H9 (cell line): ENCODE measurements around the gene NUP98. TPM values are rescaled to one million over a fixed set of nuclear protein-coding genes. Genes with fewer than 3 reads are reported as not detected.

ENCODE experiments used
- DNase-seq: peaks from one replicate; pipeline ENCODE4 v3.0.0-alpha.2; 2017
- H2AFZ ChIP-seq: one replicate; pipeline ENCODE4 v1.6.1; 2013; ENCODE audit warnings: mild to moderate bottlenecking, low read length, control low read depth, moderate library complexity
- H2AK5ac ChIP-seq: 2 replicates; pipeline ENCODE4 v1.6.1; 2013; ENCODE audit warnings: low read length, control low read depth, mixed read lengths; ENCODE audit not compliant: insufficient read length
- H2BK120ac ChIP-seq: one replicate; pipeline ENCODE4 v1.6.1; 2013; ENCODE audit warnings: low read depth, mild to moderate bottlenecking, low read length, control low read depth, inconsistent platforms; ENCODE audit not compliant: poor library complexity, severe bottlenecking
- H2BK12ac ChIP-seq: 2 replicates; pipeline ENCODE4 v1.6.1; 2013; ENCODE audit warnings: low read length, control low read depth, mixed read lengths, low read depth; ENCODE audit not compliant: insufficient read length
- H2BK15ac ChIP-seq: 2 replicates; pipeline ENCODE4 v1.6.1; 2013; ENCODE audit warnings: low read depth, low read length, control low read depth
- H2BK20ac ChIP-seq: one replicate; pipeline ENCODE4 v1.6.1; 2013; ENCODE audit warnings: low read depth, mild to moderate bottlenecking, low read length, control low read depth, inconsistent platforms; ENCODE audit not compliant: poor library complexity, severe bottlenecking
- H2BK5ac ChIP-seq: 2 replicates; pipeline ENCODE4 v1.6.1; 2013; ENCODE audit warnings: low read length, control low read depth, mixed read lengths; ENCODE audit not compliant: insufficient read length
- H3K14ac ChIP-seq: 2 replicates; pipeline ENCODE4 v1.6.1; 2013; ENCODE audit warnings: low read length, control low read depth; ENCODE audit not compliant: insufficient read depth
- H3K18ac ChIP-seq: 2 replicates; pipeline ENCODE4 v1.6.1; 2013; ENCODE audit warnings: low read depth, mild to moderate bottlenecking, mixed read lengths, low read length, control low read depth; ENCODE audit not compliant: insufficient read length
- H3K23ac ChIP-seq: 2 replicates; pipeline ENCODE4 v1.6.1; 2013; ENCODE audit warnings: low read length, control low read depth, mixed read lengths, low read depth; ENCODE audit not compliant: insufficient read length
- H3K23me2 ChIP-seq: 2 replicates; pipeline ENCODE4 v1.6.1; 2013; ENCODE audit warnings: low read depth, mild to moderate bottlenecking, mixed read lengths, low read length, control low read depth; ENCODE audit not compliant: insufficient read length, poor library complexity, severe bottlenecking
- H3K27ac ChIP-seq: 2 replicates; pipeline ENCODE4 v1.5.1; 2013; ENCODE audit warnings: low read length, control low read depth, mixed read lengths, low read depth; ENCODE audit not compliant: insufficient read length
- H3K27me3 ChIP-seq: 2 replicates; pipeline ENCODE4 v1.6.1; 2013; ENCODE audit warnings: low read length, control low read depth, inconsistent platforms; ENCODE audit not compliant: insufficient read depth
- H3K4ac ChIP-seq: 2 replicates; pipeline ENCODE4 v1.6.1; 2013; ENCODE audit warnings: low read depth, mild to moderate bottlenecking, control low read depth, inconsistent platforms, low read length, moderate library complexity
- H3K4me1 ChIP-seq: 2 replicates; pipeline ENCODE4 v1.6.1; 2013; ENCODE audit warnings: low read length, control low read depth, inconsistent platforms; ENCODE audit not compliant: insufficient read depth
- H3K4me2 ChIP-seq: 2 replicates; pipeline ENCODE4 v1.6.1; 2013; ENCODE audit warnings: low read length, control low read depth, mixed read lengths; ENCODE audit not compliant: insufficient read length, insufficient read depth
- H3K56ac ChIP-seq: 2 replicates; pipeline ENCODE4 v1.6.1; 2013; ENCODE audit warnings: low read depth, mild to moderate bottlenecking, mixed read lengths, low read length, control low read depth; ENCODE audit not compliant: insufficient read length
- H3K79me1 ChIP-seq: 2 replicates; pipeline ENCODE4 v1.6.1; 2013; ENCODE audit warnings: low read depth, mild to moderate bottlenecking, moderate library complexity, low read length, control low read depth, inconsistent platforms; ENCODE audit not compliant: insufficient read depth, poor library complexity, severe bottlenecking
- H3K79me2 ChIP-seq: 2 replicates; pipeline ENCODE4 v1.6.1; 2013; ENCODE audit warnings: low read length, control low read depth, inconsistent platforms; ENCODE audit not compliant: insufficient read depth
- H3K9ac ChIP-seq: 2 replicates; pipeline ENCODE4 v1.6.1; 2013; ENCODE audit warnings: low read length, control low read depth, mixed read lengths; ENCODE audit not compliant: insufficient read length; ENCODE audit errors: extremely low read depth
- H3K9me3 ChIP-seq: one replicate; pipeline ENCODE4 v1.6.1; 2013; ENCODE audit warnings: low read depth, low read length, inconsistent platforms; ENCODE audit not compliant: control insufficient read depth
- H3T11ph ChIP-seq: one replicate; pipeline ENCODE4 v1.6.1; 2013; ENCODE audit warnings: mild to moderate bottlenecking, low read length, control low read depth, inconsistent platforms
- H4K20me1 ChIP-seq: one replicate; pipeline ENCODE4 v1.6.1; 2013; ENCODE audit not compliant: control insufficient read depth, insufficient read length, insufficient read depth
- H4K5ac ChIP-seq: 2 replicates; pipeline ENCODE4 v1.6.1; 2013; ENCODE audit warnings: low read depth, mild to moderate bottlenecking, mixed read lengths, low read length, control low read depth; ENCODE audit not compliant: insufficient read length
- H4K8ac ChIP-seq: replicated peaks from 2 replicates; pipeline ENCODE4 v1.6.1; 2013; ENCODE audit warnings: low read length, control low read depth, mixed read lengths, low read depth; ENCODE audit not compliant: insufficient read length
- H4K91ac ChIP-seq: 2 replicates; pipeline ENCODE4 v1.6.1; 2013; ENCODE audit warnings: low read depth, mild to moderate bottlenecking, moderate library complexity, mixed read lengths, low read length, control low read depth; ENCODE audit not compliant: insufficient read length
- H3K27ac Mint-ChIP-seq, 3 experiments: 2 replicates in 2 of 3; 3 replicates in 1 of 3; pipeline ENCODE4 v1.8.0; 2020 to 2021; ENCODE audit warnings: mixed read lengths in 3 of 3, mild to moderate bottlenecking in 1 of 3, moderate library complexity in 1 of 3
- H3K27me3 Mint-ChIP-seq: 2 replicates; pipeline ENCODE4 v1.8.0; 2021; ENCODE audit warnings: low read depth, mild to moderate bottlenecking, moderate library complexity, mixed read lengths
- H3K36me3 Mint-ChIP-seq, 3 experiments: 2 replicates in 2 of 3; 3 replicates in 1 of 3; pipeline ENCODE4 v1.8.0; 2020 to 2021; ENCODE audit warnings: low read depth in 3 of 3, mixed read lengths in 3 of 3; ENCODE audit not compliant: insufficient read depth in 1 of 3
- H3K4me1 Mint-ChIP-seq, 2 experiments: 2 replicates each; pipeline ENCODE4 v1.8.0; 2020; ENCODE audit warnings: mixed read lengths in 2 of 2
- H3K4me3 Mint-ChIP-seq, 2 experiments: 2 replicates in 1 of 2; 3 replicates in 1 of 2; pipeline ENCODE4 v1.8.0; 2020 to 2021; ENCODE audit warnings: mild to moderate bottlenecking in 2 of 2, mixed read lengths in 2 of 2, moderate library complexity in 1 of 2
- H3K9me3 Mint-ChIP-seq, 2 experiments: 2 replicates in 1 of 2; 3 replicates in 1 of 2; pipeline ENCODE4 v1.8.0; 2020; ENCODE audit warnings: mild to moderate bottlenecking in 2 of 2, mixed read lengths in 2 of 2, moderate library complexity in 1 of 2
- WGBS: extraction: QIAGEN DNeasy Blood & Tissue Kit; methylation state at CpG from one replicate; pipeline ENCODE4 v1.1.7; 2013; ENCODE audit warnings: missing lambda C conversion rate, low lambda C conversion rate, mixed read lengths; ENCODE audit not compliant: insufficient read length; ENCODE audit errors: extremely low coverage; 5-methylcytosine and 5-hydroxymethylcytosine counted together
- total RNA-seq: library from RNA; stranded (reverse); gene quantifications from 2 replicates; pipeline ENCODE4 v1.2.1, GENCODE V29; 2021
- TF ChIP-seq, protein P1 (sequence below): fragments of 200-600 bp; sonication (generic); conservative IDR thresholded peaks from 3 replicates; pipeline ENCODE4 v1.8.0; 2021; ENCODE audit warnings: antibody characterized with exemption, mild to moderate bottlenecking

NUP98 gene
- total RNA-seq, 1 experiment from 2014 or later: 105 TPM

GRCh38 chr11:3773180-3773579, 24.2 kb downstream of the NUP98 start:
- Histone ChIP-seq H3K4me2 (no peak overlapping the region), H3K23ac (no peak overlapping the region), H3K9ac (no peak overlapping the region), H4K8ac (no peak overlapping the region), H4K20me1 (no peaks in the 10 kb centered on the region), H2BK15ac (no peak overlapping the region), H2BK20ac (no peak overlapping the region), H3K23me2 (no peaks in the 10 kb centered on the region), H2BK12ac (no peak overlapping the region), H3K9me3 (no peaks in the 10 kb centered on the region), H2AFZ (no peak overlapping the region), H2BK5ac (no peak overlapping the region), H3K14ac (no peak overlapping the region), H2AK5ac (no peak overlapping the region), H3K4me1 (no peaks in the 10 kb centered on the region), H3K27me3 (no peaks in the 10 kb centered on the region), H3K27ac (no peak overlapping the region), H3K79me2 (no peaks in the 10 kb centered on the region), H4K91ac (no peak overlapping the region), H4K5ac (no peak overlapping the region), H3K56ac (no peak overlapping the region), H3K79me1 (no peaks in the 10 kb centered on the region), H3T11ph (no peak overlapping the region), H3K4ac (no peak overlapping the region), H2BK120ac (no peak overlapping the region), H3K18ac (no peak overlapping the region)
- Mint-ChIP-seq H3K4me3 (no peak overlapping the region), H3K36me3 (peaks cover 56 to 89% (median 76%) of the 10 kb centered on the region in 3 experiments), H3K27ac (no peak overlapping the region), H3K4me1 (no peaks in the 10 kb centered on the region), H3K9me3 (no peaks in the 10 kb centered on the region), H3K27me3 (no peaks in the 10 kb centered on the region)
- TF ChIP-seq, protein P1, sequence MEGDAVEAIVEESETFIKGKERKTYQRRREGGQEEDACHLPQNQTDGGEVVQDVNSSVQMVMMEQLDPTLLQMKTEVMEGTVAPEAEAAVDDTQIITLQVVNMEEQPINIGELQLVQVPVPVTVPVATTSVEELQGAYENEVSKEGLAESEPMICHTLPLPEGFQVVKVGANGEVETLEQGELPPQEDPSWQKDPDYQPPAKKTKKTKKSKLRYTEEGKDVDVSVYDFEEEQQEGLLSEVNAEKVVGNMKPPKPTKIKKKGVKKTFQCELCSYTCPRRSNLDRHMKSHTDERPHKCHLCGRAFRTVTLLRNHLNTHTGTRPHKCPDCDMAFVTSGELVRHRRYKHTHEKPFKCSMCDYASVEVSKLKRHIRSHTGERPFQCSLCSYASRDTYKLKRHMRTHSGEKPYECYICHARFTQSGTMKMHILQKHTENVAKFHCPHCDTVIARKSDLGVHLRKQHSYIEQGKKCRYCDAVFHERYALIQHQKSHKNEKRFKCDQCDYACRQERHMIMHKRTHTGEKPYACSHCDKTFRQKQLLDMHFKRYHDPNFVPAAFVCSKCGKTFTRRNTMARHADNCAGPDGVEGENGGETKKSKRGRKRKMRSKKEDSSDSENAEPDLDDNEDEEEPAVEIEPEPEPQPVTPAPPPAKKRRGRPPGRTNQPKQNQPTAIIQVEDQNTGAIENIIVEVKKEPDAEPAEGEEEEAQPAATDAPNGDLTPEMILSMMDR: no peak
- no CpG with 5 or more reads among the region's 4 CpGs for WGBS
- no peak for DNase-seq
